GM12878 (cell line): ENCODE measurements around the gene LMX1A.

Experiments used
- CREB1 ChIP-seq: IDR thresholded peaks from 2 replicates; pipeline ENCODE4 v1.6.1; 2012; ENCODE audit warnings: low read depth, mild to moderate bottlenecking, inconsistent platforms
- CTCF ChIP-seq, 3 experiments: IDR thresholded peaks in 2 of 3; conservative IDR thresholded peaks in 1 of 3; 2 replicates each; pipeline ENCODE4 v1.5.1; 2011; ENCODE audit warnings: low read depth in 3 of 3, low read length in 3 of 3, mild to moderate bottlenecking in 3 of 3, control low read depth in 2 of 3, moderate library complexity in 2 of 3, inconsistent platforms in 1 of 3, mixed read lengths in 1 of 3; ENCODE audit not compliant: control insufficient read depth in 2 of 3, insufficient read depth in 1 of 3; ENCODE audit errors: extremely low read depth in 1 of 3
- MXI1 ChIP-seq: fragments of 150-350 bp; IDR thresholded peaks from 2 replicates; pipeline ENCODE4 v1.6.1; 2011; ENCODE audit warnings: low read depth, mild to moderate bottlenecking, inconsistent platforms, low read length, improper control_type of control experiment
- MYC ChIP-seq: IDR thresholded peaks from 2 replicates; pipeline ENCODE4 v1.6.1; 2011; ENCODE audit warnings: mild to moderate bottlenecking, low read length, moderate library complexity, inconsistent platforms; ENCODE audit not compliant: insufficient read depth, insufficient replicate concordance, insufficient read length, severe bottlenecking
- NFYB ChIP-seq: IDR thresholded peaks from 2 replicates; pipeline ENCODE4 v1.6.1; 2011; ENCODE audit warnings: low read depth, mild to moderate bottlenecking, low read length, improper control_type of control experiment, moderate library complexity; ENCODE audit not compliant: insufficient read depth
- POLR2A ChIP-seq: IDR thresholded peaks from 2 replicates; pipeline ENCODE4 v1.6.1; 2011; ENCODE audit warnings: low read depth, mild to moderate bottlenecking, low read length
- SUPT20H ChIP-seq: IDR thresholded peaks from 2 replicates; pipeline ENCODE4 v1.6.1; 2011; ENCODE audit warnings: low read depth, mild to moderate bottlenecking, low read length, moderate library complexity, borderline replicate concordance; ENCODE audit not compliant: control insufficient read depth
- USF1 ChIP-seq: IDR thresholded peaks from 2 replicates; pipeline ENCODE4 v1.6.1; 2011; ENCODE audit warnings: borderline replicate concordance, low read depth, mild to moderate bottlenecking, moderate library complexity, mixed read lengths, low read length; ENCODE audit not compliant: insufficient read depth; ENCODE audit errors: extremely low read length
- ZNF207 ChIP-seq: fragments of 450-650 bp; IDR thresholded peaks from 2 replicates; pipeline ENCODE4 v1.6.1; 2014; ENCODE audit warnings: antibody characterized with exemption, mild to moderate bottlenecking, borderline replicate concordance
- ZNF24 ChIP-seq: fragments of 450-650 bp; IDR thresholded peaks from 2 replicates; pipeline ENCODE4 v1.6.1; 2017; ENCODE audit warnings: antibody characterized with exemption, mild to moderate bottlenecking

GRCh38 chr1:165339164-165339563 is 17.4 kb downstream of the LMX1A start:
- TF ChIP-seq POLR2A (no peak), CREB1 (no peak), CTCF (IDR thresholded peaks at IDR 0.05 in 2 of 3, conservative IDR thresholded peaks at IDR 0.05 in 1 of 3; ENCODE audit: control insufficient read depth in 2 of 3, extremely low read depth in 1 of 3, insufficient read depth in 1 of 3, low read depth in 3 of 3, low read length in 3 of 3) (no peak), SUPT20H (no peak), USF1 (no peak), NFYB (no peak), ZNF24 (no peak), MXI1 (no peak), ZNF207 (no peak), MYC (no peak)
